T-cell (primary cell): Measurements from ENCODE around the gene NCDN. TPM values are rescaled to one million over a fixed set of nuclear protein-coding genes. Genes with fewer than 3 reads are reported as not detected.

ENCODE experiments used
- ATAC-seq, 4 experiments: fragments of 200-7000 bp in 3 of 4; fragments of 150-1000 bp in 1 of 4; cut with Tn5 transposase; replicated peaks in 1 of 4; 1 replicate in 3 of 4; 2 replicates in 1 of 4; pipeline ENCODE4 v1.10.0; 2021; ENCODE audit warnings: moderate library complexity in 3 of 4, mild to moderate bottlenecking in 2 of 4, moderate number of reproducible peaks in 1 of 4
- CTCF ChIA-PET, 2 donors: fragments of 300-600 bp; sonication (Branson Sonifier 250); formaldehyde crosslinking; loops; one replicate each; lab custom pipeline; 2022; ENCODE audit warnings: antibody characterized with exemption in 2 of 2; lab: Charles Lee
- POLR2A ChIA-PET, 2 donors: fragments of 300-600 bp; sonication (Branson Sonifier 250); formaldehyde crosslinking; loops; one replicate each; lab custom pipeline; 2022; ENCODE audit warnings: antibody characterized with exemption in 2 of 2; lab: Charles Lee
- DNase-seq, 35 experiments: peaks; one replicate each; pipeline versions ENCODE4 v3.0.0 to v3.0.0-alpha.2; 2013 to 2023
- H3K27ac ChIP-seq: one replicate; pipeline ENCODE4 v1.5.1; 2013; ENCODE audit warnings: low read length
- H3K27me3 ChIP-seq, 2 experiments: replicated peaks in 1 of 2; 1 replicate in 1 of 2; 2 replicates in 1 of 2; pipeline versions ENCODE4 v1.6.1 to v1.7.0; 2013; ENCODE audit warnings: low read length in 1 of 2, mixed read lengths in 1 of 2; ENCODE audit not compliant: control insufficient read depth in 2 of 2, insufficient read depth in 2 of 2; ENCODE audit errors: extremely low read depth in 1 of 2
- H3K36me3 ChIP-seq, 2 donors: 1 replicate in 1 of 2; 2 replicates in 1 of 2; pipeline versions ENCODE4 v1.6.1 to v1.7.0; 2013; ENCODE audit warnings: low read length in 1 of 2; ENCODE audit not compliant: control insufficient read depth in 2 of 2, insufficient read depth in 1 of 2; ENCODE audit errors: extremely low read depth in 1 of 2
- H3K4me1 ChIP-seq, 2 experiments: 1 replicate in 1 of 2; 2 replicates in 1 of 2; pipeline versions ENCODE4 v1.6.1 to v1.7.0; 2013; ENCODE audit warnings: low read length in 2 of 2, mixed read lengths in 1 of 2; ENCODE audit not compliant: insufficient read depth in 2 of 2, control insufficient read depth in 1 of 2; ENCODE audit errors: extremely low read depth in 1 of 2
- H3K4me3 ChIP-seq, 2 donors: 1 replicate in 1 of 2; 2 replicates in 1 of 2; pipeline versions ENCODE4 v1.5.1 to v1.7.0; 2013; ENCODE audit warnings: mild to moderate bottlenecking in 2 of 2, low read length in 1 of 2, moderate library complexity in 1 of 2; ENCODE audit not compliant: control insufficient read depth in 1 of 2; ENCODE audit errors: extremely low read depth in 1 of 2
- H3K9me3 ChIP-seq: 2 replicates; pipeline ENCODE4 v1.7.0; 2013
- H3K27ac Mint-ChIP-seq, 2 donors: one replicate each; pipeline ENCODE4 v1.8.0; 2020 to 2021; ENCODE audit warnings: mild to moderate bottlenecking in 2 of 2, mixed read lengths in 2 of 2
- H3K27me3 Mint-ChIP-seq, 2 donors: one replicate each; pipeline ENCODE4 v1.8.0; 2021 to 2022; ENCODE audit warnings: mixed read lengths in 2 of 2
- H3K36me3 Mint-ChIP-seq: one replicate; pipeline ENCODE4 v1.8.0; 2021; ENCODE audit warnings: mixed read lengths
- H3K4me1 Mint-ChIP-seq, 3 donors: one replicate each; pipeline ENCODE4 v1.8.0; 2020 to 2022; ENCODE audit warnings: mixed read lengths in 3 of 3, mild to moderate bottlenecking in 1 of 3
- H3K4me3 Mint-ChIP-seq, 3 donors: one replicate each; pipeline ENCODE4 v1.8.0; 2020 to 2022; ENCODE audit warnings: mild to moderate bottlenecking in 3 of 3, mixed read lengths in 3 of 3, moderate library complexity in 3 of 3
- H3K9me3 Mint-ChIP-seq, 3 donors: one replicate each; pipeline ENCODE4 v1.8.0; 2020 to 2022; ENCODE audit warnings: mixed read lengths in 3 of 3
- WGBS: methylation state at CpG from one replicate; pipeline ENCODE4 v1.1.5; 2013; ENCODE audit warnings: missing lambda C conversion rate; ENCODE audit not compliant: insufficient coverage; 5-methylcytosine and 5-hydroxymethylcytosine counted together
- total RNA-seq, 35 experiments: library from RNA in 6 of 35; stranded (reverse) in 6 of 35; fragments of 120-200 nt in 1 of 35; gene quantifications; one replicate each; pipeline versions ENCODE4 v1.2.1 to v1.2.4 and lab custom pipeline; 2013 to 2026

The NCDN gene
- total RNA-seq, 5 donors from 2014 or later (not counting 1 experiment from before 2014, with no cell fraction given) = 19.8 to 34.0 (median 31.4) TPM

DNA sequence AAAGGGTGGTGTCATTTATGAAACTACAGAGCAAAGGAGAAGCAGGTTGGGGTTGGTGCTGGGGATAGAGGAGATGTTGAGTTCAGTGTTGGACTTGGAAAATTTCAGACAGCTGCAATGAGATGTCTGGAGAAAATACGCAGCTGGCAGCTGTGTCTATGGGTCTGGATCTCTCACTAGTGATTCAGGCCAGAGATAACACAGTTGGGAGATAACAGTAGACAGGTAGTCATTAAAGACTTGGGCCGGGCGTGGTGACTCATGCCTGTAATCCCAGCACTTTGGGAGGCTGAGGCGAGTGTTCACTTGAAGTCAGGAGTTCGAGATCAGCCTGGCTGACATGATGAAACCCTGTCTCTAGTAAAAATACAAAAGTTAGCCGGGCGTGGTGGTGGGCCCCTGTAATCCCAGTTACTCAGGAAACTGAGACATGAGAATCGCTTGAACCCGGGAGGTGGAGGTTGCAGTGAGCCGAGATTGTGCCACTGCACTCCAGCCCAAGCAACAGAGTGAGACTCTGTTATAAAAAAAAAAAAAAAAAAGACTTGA is 13.1 kb downstream of the NCDN start:
- POLR2A ChIA-PET = interaction anchor here (0.6 kb wide), 2 partner anchors 8 to 57 kb away, joined by 5 to 11 read pairs; no protein-coding TSS in a partner anchor
- Mint-ChIP-seq H3K36me3 (peaks cover 4% of the 10 kb centered on the region), H3K27ac (no peak overlapping the region), H3K4me1 (peaks cover 10 to 18% (median 14%) of the 10 kb centered on the region in 3 donors), H3K27me3 (no peaks in the 10 kb centered on the region), H3K4me3 (no peak overlapping the region), H3K9me3 (no peaks in the 10 kb centered on the region)
- 93% methylated on average over 7 of the region's 10 CpGs for WGBS
- H3K4me3 ChIP-seq = no peak overlapping the region
- H3K36me3 ChIP-seq = peaks cover 0 to 3% of the 10 kb centered on the region in 2 donors
- peaks cover 0 to 13% of the 10 kb centered on the region in 2 experiments for H3K4me1 ChIP-seq
- no peaks in the 10 kb centered on the region for H3K9me3 ChIP-seq
- ATAC-seq (no peak), DNase-seq (no peak)
- CTCF ChIA-PET = interaction anchor here (0.7 to 2.1 kb wide), 5 partner anchors 18 to 145 kb away, joined by 3 to 4 read pairs (median 3); no protein-coding TSS in a partner anchor
- peaks cover 0 to 6% of the 10 kb centered on the region in 2 experiments for H3K27me3 ChIP-seq
- no peak overlapping the region for H3K27ac ChIP-seq

DNA sequence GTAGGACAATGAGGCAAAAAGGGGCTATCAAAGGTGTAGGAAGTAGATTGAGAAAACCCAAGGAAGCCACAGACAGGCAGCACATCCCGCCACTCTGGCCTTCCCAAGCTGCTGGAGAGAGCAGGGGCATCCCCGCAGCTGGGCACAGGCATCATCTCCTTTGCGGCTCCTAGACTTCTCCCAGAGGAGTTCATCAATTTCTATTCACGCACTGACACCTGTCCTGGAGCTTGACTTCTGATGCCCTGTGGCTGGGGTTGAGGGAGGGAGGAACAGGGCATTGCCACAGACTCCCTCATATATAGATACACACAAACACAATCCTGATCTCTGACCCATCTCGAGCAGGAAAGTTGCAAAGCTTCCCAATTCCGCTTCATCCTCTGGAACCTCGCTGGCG is 13.7 kb downstream of the NCDN start:
- ATAC-seq (no peak), DNase-seq (peak in 1 of 35 experiments; percentile 3)
- no peaks in the 10 kb centered on the region for H3K9me3 Mint-ChIP-seq
- no peak overlapping the region for H3K27ac Mint-ChIP-seq
- ChIA-PET CTCF (interaction anchor here (0.7 to 2.1 kb wide), 4 partner anchors 19 to 119 kb away, joined by 3 to 4 read pairs (median 3); no protein-coding TSS in a partner anchor), POLR2A (interaction anchor here (0.6 kb wide), 3 partner anchors 8 to 344 kb away, joined by 5 to 11 read pairs (median 5); no protein-coding TSS in a partner anchor)
- H3K27ac ChIP-seq = no peak overlapping the region
- H3K36me3 Mint-ChIP-seq = peaks cover 4% of the 10 kb centered on the region
- H3K4me1 ChIP-seq = peaks cover 0 to 19% of the 10 kb centered on the region in 2 experiments
- no peaks in the 10 kb centered on the region for H3K27me3 Mint-ChIP-seq
- H3K4me1 Mint-ChIP-seq = peaks cover 15 to 24% (median 18%) of the 10 kb centered on the region in 3 donors
- no peaks in the 10 kb centered on the region for H3K36me3 ChIP-seq
- peaks cover 0 to 6% of the 10 kb centered on the region in 2 experiments for H3K27me3 ChIP-seq
- no peak overlapping the region for H3K4me3 Mint-ChIP-seq
- WGBS = 98% methylated on average over 4 of the region's 8 CpGs
- H3K9me3 ChIP-seq = no peaks in the 10 kb centered on the region
- no peak overlapping the region for H3K4me3 ChIP-seq

DNA sequence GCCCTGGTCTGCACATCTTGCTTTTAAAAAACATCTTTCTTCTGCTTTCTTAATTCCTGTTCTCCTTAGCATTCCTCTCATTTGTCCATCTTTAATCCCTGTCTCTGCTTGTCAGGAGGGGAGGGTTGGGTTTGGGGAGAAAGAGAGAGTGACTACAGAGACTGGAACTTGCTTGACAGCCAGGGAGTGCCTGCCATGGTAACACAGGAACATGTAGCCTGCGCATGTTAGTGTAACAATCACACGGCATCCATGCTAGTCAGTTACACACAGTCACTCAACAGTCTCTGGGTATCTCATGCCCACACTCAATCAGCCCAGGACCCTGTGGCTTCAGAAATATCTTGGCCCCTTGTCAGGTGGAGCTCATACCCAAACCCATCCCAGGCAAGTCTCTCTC is 14.7 kb downstream of the NCDN start:
- ChIA-PET CTCF (interaction anchor here in 1 of 2 donors (0.6 to 2.1 kb wide), 3 partner anchors 24 to 122 kb away, joined by 3 to 4 read pairs (median 3); no protein-coding TSS in a partner anchor), POLR2A (no interaction called here)
- Histone ChIP-seq H3K4me1 (peaks cover 2 to 28% of the 10 kb centered on the region in 2 experiments), H3K36me3 (no peaks in the 10 kb centered on the region), H3K27me3 (peaks cover 0 to 6% of the 10 kb centered on the region in 2 experiments), H3K27ac (no peak overlapping the region), H3K4me3 (no peak overlapping the region), H3K9me3 (no peaks in the 10 kb centered on the region)
- DNase-seq = no peak
- WGBS = 85% methylated on average over 2 of the region's 2 CpGs
- no peak for ATAC-seq
- peaks cover 4% of the 10 kb centered on the region for H3K36me3 Mint-ChIP-seq
- no peaks in the 10 kb centered on the region for H3K27me3 Mint-ChIP-seq
- H3K4me1 Mint-ChIP-seq = peaks cover 19 to 28% (median 22%) of the 10 kb centered on the region in 3 donors
- H3K4me3 Mint-ChIP-seq = no peak overlapping the region
- H3K9me3 Mint-ChIP-seq = no peaks in the 10 kb centered on the region
- H3K27ac Mint-ChIP-seq = no peak overlapping the region

DNA sequence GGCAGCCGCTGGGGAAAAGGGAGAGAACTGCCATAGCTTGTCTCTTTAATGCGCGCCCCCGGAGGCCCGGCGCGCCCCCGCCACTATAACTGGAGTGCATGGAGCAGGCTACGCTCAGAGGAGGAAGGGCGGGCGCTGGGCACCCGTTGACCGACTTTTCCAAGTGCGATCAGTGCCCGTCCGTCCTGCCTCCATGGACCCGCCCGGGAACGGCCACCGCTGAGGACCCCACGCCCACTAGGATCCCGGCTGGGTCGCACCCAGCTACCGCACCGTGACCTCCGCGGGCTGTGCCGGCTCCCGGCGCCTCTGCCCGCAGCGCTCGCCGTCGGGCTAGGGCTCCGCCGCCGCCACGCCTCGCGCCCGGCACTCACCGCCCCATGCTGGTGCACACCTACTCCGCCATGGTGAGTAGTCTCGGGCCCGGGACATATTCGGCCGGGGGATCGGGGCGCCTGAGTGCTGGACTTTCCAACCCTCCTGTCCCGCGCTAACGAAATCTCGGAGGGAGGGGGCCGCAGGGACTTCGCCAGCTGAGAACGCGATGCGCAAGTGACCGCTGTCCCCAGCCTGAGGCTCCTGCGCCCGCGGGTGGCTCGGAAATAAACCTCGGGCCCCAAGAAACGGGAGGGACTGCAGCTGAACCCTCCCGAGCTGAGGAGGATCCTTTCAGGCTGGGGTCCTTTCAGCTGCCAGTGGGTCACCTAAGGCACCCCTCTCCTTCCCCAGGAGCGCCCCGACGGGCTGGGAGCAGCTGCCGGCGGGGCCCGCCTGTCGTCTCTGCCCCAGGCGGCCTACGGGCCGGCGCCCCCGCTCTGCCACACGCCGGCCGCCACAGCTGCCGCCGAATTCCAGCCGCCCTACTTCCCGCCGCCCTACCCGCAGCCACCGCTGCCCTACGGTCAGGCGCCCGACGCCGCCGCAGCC is 15.9 kb downstream of the NCDN start, which contains the start of gene TFAP2E:
Gene TFAP2E (plus strand): TSS at position 117 of the 927 bp plus-strand sequence. CDS start 264 bp downstream, at position 381.
- no peaks in the 10 kb centered on the region for H3K9me3 Mint-ChIP-seq
- no peak within 1 kb of the TSS for H3K27ac ChIP-seq
- H3K4me1 ChIP-seq = peaks cover 9 to 40% of the 10 kb centered on the region in 2 experiments
- H3K36me3 Mint-ChIP-seq = peaks cover 4% of the 10 kb centered on the region
- DNase-seq = no peak
- no peak for ATAC-seq
- H3K4me3 ChIP-seq = peak within 1 kb of the TSS in 1 of 2 donors; percentile 45
- no peak within 1 kb of the TSS for H3K27ac Mint-ChIP-seq
- no peaks in the 10 kb centered on the region for H3K9me3 ChIP-seq
- H3K27me3 ChIP-seq = peaks cover 0 to 6% of the 10 kb centered on the region in 2 experiments
- POLR2A ChIA-PET = no interaction called here
- H3K36me3 ChIP-seq = no peaks in the 10 kb centered on the region
- peaks cover 31 to 34% (median 32%) of the 10 kb centered on the region in 3 donors for H3K4me1 Mint-ChIP-seq
- H3K27me3 Mint-ChIP-seq = no peaks in the 10 kb centered on the region
- CTCF ChIA-PET = interaction anchor here in 1 of 2 donors (0.7 to 1.0 kb wide), 3 partner anchors 9 to 164 kb away, joined by 3 read pairs; no protein-coding TSS in a partner anchor
- 54% methylated on average over 95 of the region's 95 CpGs for WGBS
- peak within 1 kb of the TSS; percentile 7 to 21 (median 7) for H3K4me3 Mint-ChIP-seq

DNA sequence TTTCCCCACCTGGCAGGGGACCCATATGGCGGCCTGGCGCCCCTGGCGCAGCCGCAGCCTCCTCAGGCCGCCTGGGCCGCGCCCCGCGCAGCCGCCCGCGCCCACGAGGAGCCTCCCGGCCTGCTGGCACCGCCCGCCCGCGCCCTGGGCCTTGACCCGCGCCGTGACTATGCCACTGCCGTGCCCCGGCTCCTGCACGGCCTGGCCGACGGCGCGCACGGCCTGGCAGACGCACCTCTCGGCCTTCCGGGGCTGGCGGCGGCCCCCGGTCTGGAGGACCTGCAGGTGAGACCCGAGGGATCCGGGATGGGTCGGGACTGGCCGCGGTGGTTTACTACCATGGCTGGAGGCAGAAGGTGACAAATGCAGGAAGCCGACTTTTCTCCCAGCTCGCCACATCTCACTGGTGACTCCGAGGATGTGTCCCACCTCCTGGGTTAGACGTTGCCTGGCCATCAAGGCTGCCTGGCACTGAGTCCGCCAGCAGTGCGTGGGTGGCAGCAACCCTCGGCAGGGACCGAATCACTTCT is 16.6 kb downstream of the NCDN start:
- H3K27ac Mint-ChIP-seq = no peak overlapping the region
- peaks cover 9 to 40% of the 10 kb centered on the region in 2 experiments for H3K4me1 ChIP-seq
- no peaks in the 10 kb centered on the region for H3K9me3 ChIP-seq
- H3K9me3 Mint-ChIP-seq = no peaks in the 10 kb centered on the region
- ChIA-PET CTCF (no interaction called here), POLR2A (no interaction called here)
- H3K36me3 ChIP-seq = no peaks in the 10 kb centered on the region
- WGBS = 96% methylated on average over 43 of the region's 48 CpGs
- no peak for DNase-seq
- H3K4me3 Mint-ChIP-seq = peak overlapping the region in 1 of 3 donors; percentile 21
- no peaks in the 10 kb centered on the region for H3K27me3 Mint-ChIP-seq
- ATAC-seq = no peak
- no peak overlapping the region for H3K27ac ChIP-seq
- H3K27me3 ChIP-seq = peaks cover 0 to 6% of the 10 kb centered on the region in 2 experiments
- no peak overlapping the region for H3K4me3 ChIP-seq
- peaks cover 25 to 31% (median 28%) of the 10 kb centered on the region in 3 donors for H3K4me1 Mint-ChIP-seq
- H3K36me3 Mint-ChIP-seq = peaks cover 4% of the 10 kb centered on the region
